ENCODE results near the gene PGGT1B. TPM values are rescaled to one million over a fixed set of nuclear protein-coding genes. Genes with fewer than 3 reads are reported as not detected.

Gene PGGT1B
- total and polyA plus RNA-seq, 9 of the 15 experiments (the other 6 are each of a cell fraction or from before 2014, with no cell fraction given), result 5.3 to 33.7 (median 19.8) TPM

GRCh38 chr5:115170929-115171510 is 91.7 kb downstream of the PGGT1B start:
- CTCF ChIA-PET (ENCODE audit: low intra/inter-chr PET ratio), result no interaction called here
- Histone ChIP-seq H3K4me2 (ENCODE audit: insufficient read depth, low read length) (no peak overlapping the region), H3K9me3 (replicated peaks; ENCODE audit: control insufficient read depth, insufficient read depth, low read depth, low read length) (no peaks in the 10 kb centered on the region), H4K20me1 (replicated peaks; ENCODE audit: control insufficient read depth, insufficient read depth, low read length) (no peaks in the 10 kb centered on the region), H3K27me3 (ENCODE audit: control insufficient read depth in 2 of 2, insufficient read depth in 2 of 2, low read length in 2 of 2) (peaks cover 0 to 14% of the 10 kb centered on the region in 2 experiments; a peak in 3 of 5 replicates), H3K9ac (ENCODE audit: insufficient read depth in 1 of 2, low read depth in 2 of 2, low read length in 2 of 2) (no peak overlapping the region), H3K4me3 (no peak overlapping the region), H2AFZ (ENCODE audit: low read depth, low read length) (no peak overlapping the region), H3K4me1 (replicated peaks in 1 of 2; ENCODE audit: control insufficient read depth in 2 of 2, insufficient read depth in 2 of 2, low read length in 2 of 2) (peaks cover 0 to 20% of the 10 kb centered on the region in 2 experiments; a peak in 2 of 5 replicates), H3K36me3 (ENCODE audit: control insufficient read depth, insufficient read depth, low read length) (no peaks in the 10 kb centered on the region), H3K27ac (ENCODE audit: extremely low read depth, low read depth, low read length) (no peak overlapping the region), H3K9me1 (ENCODE audit: control insufficient read depth, insufficient read depth, low read length) (no peaks in the 10 kb centered on the region), H3K79me2 (ENCODE audit: control insufficient read depth, insufficient read depth, low read length) (no peaks in the 10 kb centered on the region)
- intact Hi-C loops (cut with micrococcal nuclease) (loop anchor here (5.0 kb wide), 1 partner anchor 74 kb away; no protein-coding TSS in a partner anchor), in situ Hi-C loops (cut with MboI) (no loop called here)
- no peak for DNase-seq (ENCODE audit: extremely low read depth in 1 of 4, low spot score in 3 of 4)
- POLR2A ChIA-PET, result no interaction called here
- no TSS peak for BruUV-seq (replicated peaks)
- ATAC-seq, result no peak
- 48% methylated on average over 16 of the region's 16 CpGs for WGBS (ENCODE audit: insufficient coverage, low coverage, missing lambda C conversion rate)
- no peak for TF ChIP-seq BRD4 (IDR thresholded peaks at IDR 0.05)
- TF ChIP-seq, protein P1, sequence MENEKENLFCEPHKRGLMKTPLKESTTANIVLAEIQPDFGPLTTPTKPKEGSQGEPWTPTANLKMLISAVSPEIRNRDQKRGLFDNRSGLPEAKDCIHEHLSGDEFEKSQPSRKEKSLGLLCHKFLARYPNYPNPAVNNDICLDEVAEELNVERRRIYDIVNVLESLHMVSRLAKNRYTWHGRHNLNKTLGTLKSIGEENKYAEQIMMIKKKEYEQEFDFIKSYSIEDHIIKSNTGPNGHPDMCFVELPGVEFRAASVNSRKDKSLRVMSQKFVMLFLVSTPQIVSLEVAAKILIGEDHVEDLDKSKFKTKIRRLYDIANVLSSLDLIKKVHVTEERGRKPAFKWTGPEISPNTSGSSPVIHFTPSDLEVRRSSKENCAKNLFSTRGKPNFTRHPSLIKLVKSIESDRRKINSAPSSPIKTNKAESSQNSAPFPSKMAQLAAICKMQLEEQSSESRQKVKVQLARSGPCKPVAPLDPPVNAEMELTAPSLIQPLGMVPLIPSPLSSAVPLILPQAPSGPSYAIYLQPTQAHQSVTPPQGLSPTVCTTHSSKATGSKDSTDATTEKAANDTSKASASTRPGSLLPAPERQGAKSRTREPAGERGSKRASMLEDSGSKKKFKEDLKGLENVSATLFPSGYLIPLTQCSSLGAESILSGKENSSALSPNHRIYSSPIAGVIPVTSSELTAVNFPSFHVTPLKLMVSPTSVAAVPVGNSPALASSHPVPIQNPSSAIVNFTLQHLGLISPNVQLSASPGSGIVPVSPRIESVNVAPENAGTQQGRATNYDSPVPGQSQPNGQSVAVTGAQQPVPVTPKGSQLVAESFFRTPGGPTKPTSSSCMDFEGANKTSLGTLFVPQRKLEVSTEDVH (IDR thresholded peaks at IDR 0.05; ENCODE audit: low read depth, partially characterized antibody), result no peak
- no peak for TF ChIP-seq MIER1 (IDR thresholded peaks at IDR 0.05; ENCODE audit: low read depth)
- no peak for TF ChIP-seq COPS2 (conservative IDR thresholded peaks at IDR 0.05)
- TF ChIP-seq CAMTA2 (CRISPR knock-in tag; conservative IDR thresholded peaks at IDR 0.05), result no peak
- TF ChIP-seq TCFL5 (CRISPR knock-in tag; conservative IDR thresholded peaks at IDR 0.05), result no peak
- no peak for TF ChIP-seq ZNF347 (CRISPR knock-in tag; IDR thresholded peaks at IDR 0.05; ENCODE audit: low read depth)
- TF ChIP-seq PTTG1 (tag; IDR thresholded peaks at IDR 0.05; ENCODE audit: low read depth), result no peak
- no peak for TF ChIP-seq SRSF7 (optimal IDR thresholded peaks at IDR 0.05; ENCODE audit: low read depth, low read length)
- no peak for TF ChIP-seq TAF15 (IDR thresholded peaks at IDR 0.05; ENCODE audit: low read depth, low read length)
- no peak for TF ChIP-seq ILK (tag; IDR thresholded peaks at IDR 0.05; ENCODE audit: borderline replicate concordance, low read depth)
- no peak for TF ChIP-seq PRPF4 (IDR thresholded peaks at IDR 0.05; ENCODE audit: insufficient read depth, low read depth, low read length, poor library complexity, severe bottlenecking)
- TF ChIP-seq RFX5 (IDR thresholded peaks at IDR 0.05; ENCODE audit: low read depth, low read length), result no peak
- no peak for TF ChIP-seq ZNF239 (CRISPR knock-in tag; IDR thresholded peaks at IDR 0.05)
- TF ChIP-seq, protein P2, sequence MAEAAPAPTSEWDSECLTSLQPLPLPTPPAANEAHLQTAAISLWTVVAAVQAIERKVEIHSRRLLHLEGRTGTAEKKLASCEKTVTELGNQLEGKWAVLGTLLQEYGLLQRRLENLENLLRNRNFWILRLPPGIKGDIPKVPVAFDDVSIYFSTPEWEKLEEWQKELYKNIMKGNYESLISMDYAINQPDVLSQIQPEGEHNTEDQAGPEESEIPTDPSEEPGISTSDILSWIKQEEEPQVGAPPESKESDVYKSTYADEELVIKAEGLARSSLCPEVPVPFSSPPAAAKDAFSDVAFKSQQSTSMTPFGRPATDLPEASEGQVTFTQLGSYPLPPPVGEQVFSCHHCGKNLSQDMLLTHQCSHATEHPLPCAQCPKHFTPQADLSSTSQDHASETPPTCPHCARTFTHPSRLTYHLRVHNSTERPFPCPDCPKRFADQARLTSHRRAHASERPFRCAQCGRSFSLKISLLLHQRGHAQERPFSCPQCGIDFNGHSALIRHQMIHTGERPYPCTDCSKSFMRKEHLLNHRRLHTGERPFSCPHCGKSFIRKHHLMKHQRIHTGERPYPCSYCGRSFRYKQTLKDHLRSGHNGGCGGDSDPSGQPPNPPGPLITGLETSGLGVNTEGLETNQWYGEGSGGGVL (CRISPR knock-in tag; IDR thresholded peaks at IDR 0.05), result no peak
- no peak for FAIRE-seq
